Stimulated activated CD8-positive, alpha-beta memory T cell treated with anti-CD3 and anti-CD28 coated beads, Interleukin-2, amount 100 ng/mL, for 1 hour (primary cell): Measurements from ENCODE around the gene PDE6D.
"Not testable (repeated sequence)": the region's sequence is repeated elsewhere in the genome, so short reads cannot be mapped to it uniquely, and the experiment has no call there.

Experiments
- DNase-seq, 2 donors: peaks; one replicate each; pipeline ENCODE4 v3.0.0-alpha.2; 2020; ENCODE audit warnings: low read depth in 2 of 2

PDE6D gene

GRCh38 chr2:231769170-231770136 lies 11.6 kb downstream of the PDE6D start:
- DNase-seq: no peak

DNA sequence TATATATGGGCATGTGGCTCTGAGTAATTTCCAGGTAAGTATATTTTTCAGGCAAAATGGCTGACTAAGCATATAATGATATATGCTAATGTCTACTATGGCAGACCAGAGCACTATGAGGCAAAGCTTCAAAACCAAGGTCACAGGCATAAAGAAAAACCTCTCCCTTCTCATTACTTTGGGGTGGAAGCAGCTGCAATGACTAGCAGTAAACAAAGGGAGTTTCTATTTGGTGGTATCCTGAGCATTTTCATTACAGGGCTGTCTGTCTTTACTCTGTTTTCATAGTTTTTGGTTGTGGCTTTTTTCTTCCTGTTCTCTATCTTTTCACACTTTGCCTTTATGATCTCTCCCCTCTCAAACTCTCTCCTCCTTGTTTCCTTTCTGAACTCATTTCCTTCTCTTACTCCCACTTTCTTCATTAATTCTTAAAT lies 15.6 kb downstream of the PDE6D start:
- DNase-seq: no peak

DNA sequence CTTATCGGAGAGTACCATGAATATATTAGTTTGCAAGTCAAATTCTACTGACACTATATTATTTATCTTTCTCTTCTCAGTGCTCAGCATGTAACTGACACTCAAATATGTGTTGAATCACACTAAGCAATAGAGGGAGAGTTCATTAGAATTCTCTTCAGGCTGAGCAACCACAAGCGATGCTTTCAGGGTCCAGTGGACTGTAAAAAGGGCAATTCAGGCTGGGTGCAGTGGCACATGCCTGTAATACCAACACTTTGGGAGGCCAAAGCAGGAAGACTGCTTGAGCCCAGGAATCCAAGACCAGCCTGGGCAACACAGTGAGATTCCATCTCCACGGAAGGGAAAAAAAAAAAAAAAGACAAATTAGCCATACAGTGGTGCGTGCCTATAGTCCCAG lies 16.3 kb downstream of the PDE6D start:
- DNase-seq: no peak

GRCh38 chr2:231764124-231764523 lies 17.0 kb downstream of the PDE6D start:
- DNase-seq: no peak

- no peak for DNase-seq
Observed at GRCh38 chr2:231761735-231762134, 19.3 kb downstream of the PDE6D start.

DNA sequence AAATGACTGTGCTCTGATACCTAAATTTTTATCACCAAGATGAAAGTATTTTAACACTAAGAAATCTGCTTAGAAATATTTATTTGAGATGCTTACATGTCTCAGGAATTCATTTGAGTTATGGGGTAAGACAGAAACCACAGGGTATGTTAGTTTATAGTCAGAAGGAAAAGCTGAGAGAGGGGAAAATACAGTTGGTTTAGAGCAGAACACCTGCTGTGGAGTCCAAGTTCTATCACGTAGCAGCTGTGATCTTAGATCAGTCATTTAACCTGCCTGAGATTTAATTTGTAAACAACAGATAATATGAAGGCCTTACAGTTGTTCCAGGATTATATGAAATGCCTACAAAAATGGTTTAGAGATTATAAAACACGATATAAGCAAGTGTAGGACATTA lies 29.0 kb downstream of the PDE6D start:
- DNase-seq: no peak

DNA sequence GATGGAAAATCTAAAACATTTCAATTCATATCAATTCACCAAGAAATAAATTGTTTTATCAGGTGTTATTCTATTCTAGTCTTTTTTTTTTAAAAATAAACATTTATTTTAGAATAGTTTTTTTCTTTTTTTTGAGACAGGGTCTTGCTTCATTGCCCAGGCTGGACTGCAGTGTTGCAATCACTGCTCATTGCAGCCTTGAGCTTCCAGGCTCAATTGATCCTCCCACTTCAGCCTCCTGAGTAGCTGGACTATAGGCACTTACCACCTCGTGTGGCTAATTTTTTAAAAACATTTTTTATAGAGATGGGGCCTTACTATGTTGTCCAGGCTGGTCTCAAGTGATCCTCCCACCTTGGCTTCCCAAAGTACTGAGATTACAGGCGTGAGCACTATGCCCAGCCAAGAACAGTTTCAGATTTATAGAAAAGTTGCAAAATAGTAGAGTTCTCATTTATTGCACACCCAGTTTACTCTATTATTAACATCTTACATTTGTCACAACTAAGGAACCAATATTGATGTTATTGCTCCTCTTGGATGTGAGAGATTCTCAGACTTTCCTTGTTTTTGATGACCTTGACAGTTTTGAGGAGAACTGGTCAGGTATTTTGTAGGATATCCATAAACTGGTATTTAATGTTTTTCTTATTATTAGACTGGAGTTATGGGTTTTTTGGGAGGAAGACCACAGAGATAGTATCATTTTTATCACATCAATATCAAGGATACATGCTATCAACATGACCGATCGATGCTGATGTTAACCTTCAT lies 29.9 kb downstream of the PDE6D start:
- no peak for DNase-seq

GRCh38 chr2:231749016-231749415 lies 32.1 kb downstream of the PDE6D start:
- not testable (repeated sequence) for DNase-seq

DNA sequence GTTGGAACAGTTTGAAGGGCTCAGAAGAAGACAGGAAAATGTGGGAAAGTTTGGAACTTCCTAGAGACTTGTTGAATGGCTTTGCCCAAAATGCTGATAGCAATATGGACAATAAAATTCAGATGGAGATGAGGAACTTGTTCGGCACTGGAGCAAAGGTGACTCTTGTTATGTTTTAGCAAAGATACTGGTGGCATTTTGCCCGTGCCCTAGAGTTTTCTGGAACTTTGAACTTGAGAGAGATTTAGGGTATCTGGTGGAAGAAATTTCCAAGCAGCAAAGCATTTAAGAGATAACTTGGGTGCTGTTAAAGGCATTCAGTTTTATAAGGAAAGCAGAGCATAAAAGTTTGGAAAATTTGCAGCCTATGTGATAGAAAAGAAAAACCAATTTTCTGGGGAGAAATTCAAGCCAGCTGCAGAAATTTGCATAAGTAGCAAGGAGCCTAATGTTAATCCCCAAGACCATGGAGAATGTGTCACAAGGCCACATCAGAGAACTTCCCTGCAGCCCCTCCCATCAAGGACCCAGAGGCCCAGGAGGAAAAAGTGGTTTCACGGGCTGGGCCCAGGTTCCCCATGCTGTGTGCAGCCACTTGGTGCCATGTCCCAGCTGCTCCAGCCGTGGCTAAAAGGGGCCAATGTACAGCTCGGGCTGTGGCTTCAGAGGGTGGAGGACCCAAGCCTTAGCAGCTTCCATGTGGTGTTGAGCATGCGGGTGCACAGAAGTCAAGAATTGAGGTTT lies 32.8 kb downstream of the PDE6D start:
- DNase-seq: not testable (repeated sequence)

GRCh38 chr2:231745303-231746038 lies 35.6 kb downstream of the PDE6D start:
- no peak for DNase-seq

DNA sequence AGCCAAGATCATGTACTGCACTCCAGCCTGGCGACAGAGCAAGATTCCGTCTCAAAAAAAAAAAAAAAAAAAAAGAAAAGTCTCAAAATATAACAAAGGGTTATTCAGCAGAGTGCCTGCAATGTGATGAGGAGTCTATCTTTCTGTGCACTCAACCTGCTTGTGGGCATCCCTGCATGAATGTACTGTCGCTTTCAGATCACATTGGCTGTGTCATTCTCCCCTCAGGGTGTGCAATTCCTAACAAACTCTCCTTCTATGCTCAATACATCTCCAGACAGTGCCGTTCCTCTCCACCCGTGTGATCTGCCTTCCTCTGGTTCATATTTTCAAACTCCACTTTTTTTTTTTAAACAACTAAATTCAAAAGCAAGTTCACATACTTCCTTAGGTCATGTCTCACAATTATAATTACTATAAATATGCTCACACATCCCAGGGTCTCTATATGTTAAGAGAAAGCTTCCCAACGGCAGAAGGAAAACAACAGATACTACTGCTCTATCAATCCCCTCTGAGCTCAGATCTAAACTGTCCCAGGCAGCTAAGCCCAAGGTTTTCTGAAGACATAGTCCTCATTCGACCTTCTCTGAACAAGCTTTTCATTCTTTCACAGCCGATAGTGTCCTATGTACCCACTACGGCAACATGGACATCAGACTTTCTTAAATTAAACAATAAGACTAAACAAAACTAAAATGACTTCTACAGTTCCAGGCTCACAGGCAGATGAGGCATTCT lies 37.5 kb downstream of the PDE6D start:
- no peak for DNase-seq

GRCh38 chr2:231737761-231738160 lies 43.3 kb downstream of the PDE6D start:
- no peak for DNase-seq

- no peak for DNase-seq
Observed at GRCh38 chr2:231732604-231733003, 48.5 kb downstream of the PDE6D start.

GRCh38 chr2:231727621-231728020 lies 53.5 kb downstream of the PDE6D start:
- DNase-seq: no peak

DNA sequence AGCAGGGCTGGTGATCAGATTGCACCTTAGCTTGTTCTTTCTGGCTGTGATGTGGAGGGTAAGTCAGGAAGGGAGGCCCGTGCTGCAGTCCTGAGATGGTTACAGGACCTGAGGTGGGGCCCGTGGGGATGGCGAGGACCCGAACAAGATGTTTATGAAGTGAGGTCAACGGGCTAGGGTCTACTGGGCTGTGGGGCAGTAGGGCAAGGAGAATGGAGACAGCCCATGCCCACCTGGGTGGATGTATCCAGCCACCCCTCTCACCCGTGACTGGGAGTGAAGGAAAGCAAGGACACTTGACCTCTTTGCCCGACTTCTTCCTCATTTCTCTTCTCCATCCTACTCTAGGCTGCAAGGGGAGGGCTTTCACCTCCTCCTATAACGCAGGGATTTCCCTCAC lies 54.8 kb downstream of the PDE6D start:
- no peak for DNase-seq

DNA sequence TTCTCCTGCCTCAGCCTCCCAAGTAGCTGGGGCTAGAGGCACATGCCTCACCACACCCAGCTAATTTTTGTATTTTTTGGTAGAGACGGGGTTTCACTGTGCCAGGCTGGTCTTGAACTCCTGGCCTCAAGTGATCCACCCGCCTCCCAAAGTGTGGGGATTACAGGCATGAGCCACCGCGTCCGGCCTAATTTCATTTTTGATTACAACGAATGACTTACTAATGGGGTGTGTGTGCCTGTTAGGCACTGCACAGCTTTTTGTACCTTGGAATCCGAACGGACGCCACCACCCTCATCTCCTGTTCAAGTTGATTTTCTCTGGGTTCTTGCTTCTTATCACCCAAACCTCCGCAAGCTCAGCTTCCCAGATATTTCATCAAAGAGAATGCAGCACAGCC lies 55.6 kb downstream of the PDE6D start:
- no peak for DNase-seq

GRCh38 chr2:231722721-231723307 lies 58.3 kb downstream of the PDE6D start:
- no peak for DNase-seq

- no peak for DNase-seq
Observed at GRCh38 chr2:231720987-231721966, 59.8 kb downstream of the PDE6D start.
